ENCODE data around the gene SATB2. TPM values are rescaled to one million over a fixed set of nuclear protein-coding genes. Genes with fewer than 3 reads are reported as not detected.

SATB2 gene
- total and polyA plus RNA-seq, 8 donors: 0.80 to 4.8 (median 3.2) TPM

DNA sequence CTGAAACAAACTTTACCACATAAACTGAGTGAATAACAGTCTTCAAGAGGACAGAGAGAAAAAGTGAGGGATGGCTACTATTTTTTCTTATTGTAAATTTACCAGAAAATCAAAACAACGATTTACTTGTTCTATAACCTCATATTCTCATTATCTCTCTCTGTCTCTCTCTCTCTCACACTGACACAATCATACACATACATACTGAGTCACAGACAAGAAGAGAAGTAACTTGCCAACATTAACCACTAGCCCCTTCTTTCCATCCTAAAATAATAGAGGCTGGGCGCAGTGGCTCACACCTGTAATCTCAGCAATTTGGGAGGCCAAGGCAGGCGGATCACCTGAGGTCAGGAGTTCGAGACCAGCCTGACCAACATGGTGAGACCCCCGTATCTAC, 18.2 kb downstream of the SATB2 start:
- FAIRE-seq: no peak

DNA sequence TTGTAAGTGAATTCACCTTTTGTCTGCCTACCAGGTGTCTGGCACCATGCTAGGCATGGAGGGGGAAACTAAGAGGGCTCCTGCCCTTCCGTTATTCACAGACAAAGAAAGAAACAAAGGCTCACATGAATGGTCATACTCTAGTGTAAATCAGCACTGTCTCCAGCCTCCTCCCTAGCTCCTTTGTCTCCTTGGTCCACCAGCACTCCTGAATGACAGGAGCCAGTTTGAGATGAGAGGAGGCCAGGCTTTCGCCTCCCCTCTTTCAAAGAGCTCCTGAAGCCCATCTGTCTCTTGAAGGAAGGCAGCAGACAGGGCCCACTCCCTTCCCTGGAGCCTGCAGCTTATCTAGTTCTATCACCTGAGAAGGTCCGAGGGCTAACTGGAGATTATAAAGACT, 18.7 kb downstream of the SATB2 start:
- no peaks in the 10 kb centered on the region for H3K36me3 ChIP-seq

More for the DNA sequence above, 18.2 kb downstream of the SATB2 start:
- H3K27ac ChIP-seq: no peak overlapping the region
- TF ChIP-seq, protein P1, sequence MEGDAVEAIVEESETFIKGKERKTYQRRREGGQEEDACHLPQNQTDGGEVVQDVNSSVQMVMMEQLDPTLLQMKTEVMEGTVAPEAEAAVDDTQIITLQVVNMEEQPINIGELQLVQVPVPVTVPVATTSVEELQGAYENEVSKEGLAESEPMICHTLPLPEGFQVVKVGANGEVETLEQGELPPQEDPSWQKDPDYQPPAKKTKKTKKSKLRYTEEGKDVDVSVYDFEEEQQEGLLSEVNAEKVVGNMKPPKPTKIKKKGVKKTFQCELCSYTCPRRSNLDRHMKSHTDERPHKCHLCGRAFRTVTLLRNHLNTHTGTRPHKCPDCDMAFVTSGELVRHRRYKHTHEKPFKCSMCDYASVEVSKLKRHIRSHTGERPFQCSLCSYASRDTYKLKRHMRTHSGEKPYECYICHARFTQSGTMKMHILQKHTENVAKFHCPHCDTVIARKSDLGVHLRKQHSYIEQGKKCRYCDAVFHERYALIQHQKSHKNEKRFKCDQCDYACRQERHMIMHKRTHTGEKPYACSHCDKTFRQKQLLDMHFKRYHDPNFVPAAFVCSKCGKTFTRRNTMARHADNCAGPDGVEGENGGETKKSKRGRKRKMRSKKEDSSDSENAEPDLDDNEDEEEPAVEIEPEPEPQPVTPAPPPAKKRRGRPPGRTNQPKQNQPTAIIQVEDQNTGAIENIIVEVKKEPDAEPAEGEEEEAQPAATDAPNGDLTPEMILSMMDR (IDR thresholded peaks at IDR 0.05): no peak
- H3K4me3 ChIP-seq: no peak overlapping the region
- H3K27me3 ChIP-seq: no peaks in the 10 kb centered on the region
- intact Hi-C loops (cut with DNase I): no loop called here
- 93 to 95% methylated on average over 5 of the region's 5 CpGs for WGBS, 2 donors
- H3K4me1 ChIP-seq: no peaks in the 10 kb centered on the region
- ATAC-seq (no peak), DNase-seq (no peak)
- no peaks in the 10 kb centered on the region for H3K9me3 ChIP-seq
- no peaks in the 10 kb centered on the region for H3K36me3 ChIP-seq

DNA sequence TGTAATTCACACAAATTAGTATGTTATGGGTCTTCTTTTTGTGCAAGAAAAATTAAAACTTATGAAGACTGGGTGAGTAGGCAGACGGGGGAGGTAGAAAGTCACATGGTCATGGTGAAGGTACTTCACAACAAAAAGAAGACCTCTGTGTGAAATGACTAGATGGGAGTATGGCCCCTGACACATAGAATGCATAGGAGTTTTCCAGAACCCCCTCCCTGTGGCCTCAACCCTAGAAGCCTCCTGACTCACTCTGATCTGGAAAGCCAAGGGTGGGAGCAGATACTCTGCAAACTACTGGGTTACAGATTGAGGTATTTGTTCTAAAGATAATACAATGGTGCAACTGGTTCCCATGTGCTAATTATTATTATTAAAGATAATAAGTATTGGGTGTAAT, 23.2 kb downstream of the SATB2 start:
- Histone ChIP-seq H3K4me1 (no peaks in the 10 kb centered on the region), H3K4me3 (no peak overlapping the region), H3K27ac (no peak overlapping the region), H3K9me3 (no peaks in the 10 kb centered on the region), H3K36me3 (no peaks in the 10 kb centered on the region), H3K27me3 (no peaks in the 10 kb centered on the region)
- TF ChIP-seq, protein P1 (IDR thresholded peaks at IDR 0.05): no peak
- no peak for ATAC-seq
- FAIRE-seq: no peak
- WGBS, 2 donors: 89 to 94% methylated on average over 1 of the region's 1 CpG
- intact Hi-C loops (cut with DNase I): no loop called here
- no peak for DNase-seq

More for the DNA sequence above, 18.7 kb downstream of the SATB2 start:
- no peak overlapping the region for H3K27ac ChIP-seq
- no peaks in the 10 kb centered on the region for H3K9me3 ChIP-seq
- 91 to 96% methylated on average over 3 of the region's 3 CpGs for WGBS, 2 donors
- no peak overlapping the region for H3K4me3 ChIP-seq
- TF ChIP-seq, protein P1 (IDR thresholded peaks at IDR 0.05): no peak
- no peaks in the 10 kb centered on the region for H3K27me3 ChIP-seq
- intact Hi-C loops (cut with DNase I): no loop called here
- no peaks in the 10 kb centered on the region for H3K4me1 ChIP-seq
- FAIRE-seq (no peak), DNase-seq (no peak), ATAC-seq (no peak)

DNA sequence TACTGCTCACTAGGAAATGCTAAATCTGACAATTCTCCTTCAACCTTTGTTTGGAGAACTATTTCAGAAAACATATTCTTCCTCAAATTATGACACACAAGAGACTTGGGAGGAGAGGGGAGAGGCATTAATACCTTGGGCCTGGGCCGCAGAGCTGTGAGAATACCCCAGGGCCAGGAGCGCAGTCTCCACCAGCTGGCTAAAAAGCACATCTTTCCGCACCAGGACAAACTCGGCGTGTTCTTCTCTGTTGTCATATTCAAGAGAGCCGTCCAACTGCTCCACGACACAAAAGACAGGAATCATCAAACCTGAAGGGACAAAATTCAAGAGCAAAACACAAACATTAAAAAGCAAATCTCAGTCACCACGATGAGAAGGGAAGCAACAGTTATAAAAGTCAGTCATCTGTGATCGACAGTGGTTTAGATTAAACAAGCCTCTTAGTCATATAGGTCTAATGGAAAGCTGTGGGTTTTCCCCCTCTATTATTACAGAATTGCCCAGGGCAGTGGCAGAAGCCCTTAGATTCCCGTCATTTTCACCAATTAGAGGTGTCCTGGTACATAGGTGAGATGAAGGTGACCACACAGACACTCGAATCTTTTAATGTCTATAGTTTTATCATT, 24.4 kb downstream of the SATB2 start:
- Histone ChIP-seq H3K36me3 (no peaks in the 10 kb centered on the region), H3K27me3 (no peaks in the 10 kb centered on the region), H3K27ac (no peak overlapping the region), H3K9me3 (no peaks in the 10 kb centered on the region), H3K4me1 (no peaks in the 10 kb centered on the region), H3K4me3 (no peak overlapping the region)
- FAIRE-seq: no peak
- no peak for DNase-seq
- intact Hi-C loops (cut with DNase I): no loop called here
- WGBS, 2 donors: 90 to 92% methylated on average over 11 of the region's 11 CpGs
- ATAC-seq: no peak
- TF ChIP-seq, protein P1 (IDR thresholded peaks at IDR 0.05): no peak

DNA sequence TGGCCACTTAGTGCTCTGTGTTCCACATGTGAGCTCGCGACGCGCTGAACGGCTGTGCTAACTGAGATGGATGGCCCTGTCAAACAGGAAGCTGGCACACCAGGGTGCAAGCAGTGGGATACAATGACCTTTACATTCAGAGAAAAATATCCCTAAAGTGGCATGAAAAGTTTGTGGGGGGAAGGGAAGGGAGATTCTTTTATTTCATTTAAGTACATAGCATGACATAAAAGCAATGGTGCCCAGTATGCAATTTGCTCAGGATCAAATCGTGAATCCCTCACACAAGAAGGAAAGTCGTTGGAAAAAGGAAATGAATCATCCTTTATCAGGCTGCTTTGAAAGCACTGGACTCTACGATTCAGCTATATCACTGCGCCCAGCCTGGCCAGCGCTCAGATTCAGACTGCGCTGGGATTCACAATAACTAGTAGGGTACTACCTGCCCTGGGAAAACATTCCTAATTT, 26.0 kb downstream of the SATB2 start:
- DNase-seq (no peak), FAIRE-seq (no peak), ATAC-seq (no peak)
- H3K4me3 ChIP-seq: no peak overlapping the region
- TF ChIP-seq, protein P1 (IDR thresholded peaks at IDR 0.05): no peak
- H3K4me1 ChIP-seq: no peaks in the 10 kb centered on the region
- no peaks in the 10 kb centered on the region for H3K27me3 ChIP-seq
- no peaks in the 10 kb centered on the region for H3K36me3 ChIP-seq
- intact Hi-C loops (cut with DNase I): no loop called here
- H3K9me3 ChIP-seq: no peaks in the 10 kb centered on the region
- WGBS, 2 donors: 62 to 68% methylated on average over 11 of the region's 11 CpGs
- no peak overlapping the region for H3K27ac ChIP-seq

All from pancreas (tissue), 10 donors.